IMR-90 (cell line): Measurements from ENCODE around the gene ADAM30.

Experiments used
- CEBPB ChIP-seq: IDR thresholded peaks from 2 replicates; pipeline ENCODE4 v1.6.1; 2012; ENCODE audit warnings: low read depth, low read length, improper control_type of control experiment
- CTCF ChIP-seq: conservative IDR thresholded peaks from 2 replicates; pipeline ENCODE4 v1.5.1; 2012; ENCODE audit warnings: mild to moderate bottlenecking, low read depth, low read length, improper control_type of control experiment
- MAZ ChIP-seq: IDR thresholded peaks from 2 replicates; pipeline ENCODE4 v1.6.1; 2012; ENCODE audit warnings: low read depth, mild to moderate bottlenecking, low read length, improper control_type of control experiment, moderate library complexity, borderline replicate concordance
- POLR2A ChIP-seq: IDR thresholded peaks from 2 replicates; pipeline ENCODE4 v1.6.1; 2012; ENCODE audit warnings: mild to moderate bottlenecking, low read depth, low read length

- no peak for TF ChIP-seq CTCF
- TF ChIP-seq POLR2A, result no peak
- no peak for TF ChIP-seq CEBPB
- no peak for TF ChIP-seq MAZ
These were observed 13.7 kb upstream of the ADAM30 start for GRCh38 chr1:119909890-119910596.
